IPS DF 4.7 (cell line): ENCODE results near the gene SPATC1L.
A peak's percentile ranks its signal among the peaks of the same experiment; 100 is the strongest.
"Not testable (repeated sequence)": the region's sequence is repeated elsewhere in the genome, so short reads cannot be mapped to it uniquely, and the experiment has no call there.

ENCODE experiments used
- DNase-seq: peaks from one replicate; pipeline ENCODE4 v3.0.0-alpha.2; 2013; ENCODE audit warnings: low spot score; ENCODE audit errors: extremely low read depth

The SPATC1L gene

DNA sequence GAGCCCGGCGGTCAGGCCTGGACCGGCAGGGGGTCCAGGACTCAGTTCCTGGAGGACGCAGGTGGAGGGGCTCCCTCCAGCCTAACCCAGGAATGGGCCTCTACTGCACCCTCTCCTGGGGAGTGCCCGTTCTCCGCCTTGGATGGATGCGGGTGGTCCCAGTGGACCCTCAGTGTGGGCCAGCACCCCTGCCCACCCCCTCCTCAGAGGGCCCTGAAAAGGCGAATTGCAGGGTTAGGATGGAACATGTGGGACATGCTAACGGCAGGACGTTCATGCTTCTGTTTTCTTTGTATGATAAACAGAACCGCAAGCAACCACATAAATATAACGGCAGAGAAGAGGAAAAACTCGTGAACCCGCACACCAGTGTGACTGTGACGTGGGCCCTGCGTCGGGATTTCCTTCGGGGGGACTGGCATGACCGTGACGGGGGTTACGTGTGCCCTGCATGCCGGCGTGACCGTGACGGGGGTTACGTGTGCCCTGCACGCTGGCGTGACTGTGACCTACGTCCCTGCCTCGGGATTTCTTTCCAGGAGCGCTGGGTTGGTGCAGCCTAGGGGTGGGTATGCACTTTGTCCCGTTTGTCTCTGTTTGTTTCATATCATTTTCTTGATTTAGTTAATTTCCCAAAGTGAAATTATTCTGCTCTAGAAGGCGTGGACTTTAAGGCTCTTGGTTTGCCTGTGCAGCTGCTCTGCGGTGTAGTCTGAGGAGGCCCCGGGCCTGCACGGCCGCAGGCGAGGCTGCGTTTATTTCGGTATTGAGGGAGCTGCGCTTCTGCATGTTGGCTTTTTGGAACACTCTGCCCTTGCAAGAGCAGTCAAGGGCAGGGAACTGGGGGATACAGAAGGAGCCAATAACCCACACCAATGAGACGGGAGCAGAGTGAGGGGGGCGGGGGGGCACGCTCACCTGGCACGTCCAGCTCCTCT, 32.0 kb downstream of the SPATC1L start:
- DNase-seq, result no peak

DNA sequence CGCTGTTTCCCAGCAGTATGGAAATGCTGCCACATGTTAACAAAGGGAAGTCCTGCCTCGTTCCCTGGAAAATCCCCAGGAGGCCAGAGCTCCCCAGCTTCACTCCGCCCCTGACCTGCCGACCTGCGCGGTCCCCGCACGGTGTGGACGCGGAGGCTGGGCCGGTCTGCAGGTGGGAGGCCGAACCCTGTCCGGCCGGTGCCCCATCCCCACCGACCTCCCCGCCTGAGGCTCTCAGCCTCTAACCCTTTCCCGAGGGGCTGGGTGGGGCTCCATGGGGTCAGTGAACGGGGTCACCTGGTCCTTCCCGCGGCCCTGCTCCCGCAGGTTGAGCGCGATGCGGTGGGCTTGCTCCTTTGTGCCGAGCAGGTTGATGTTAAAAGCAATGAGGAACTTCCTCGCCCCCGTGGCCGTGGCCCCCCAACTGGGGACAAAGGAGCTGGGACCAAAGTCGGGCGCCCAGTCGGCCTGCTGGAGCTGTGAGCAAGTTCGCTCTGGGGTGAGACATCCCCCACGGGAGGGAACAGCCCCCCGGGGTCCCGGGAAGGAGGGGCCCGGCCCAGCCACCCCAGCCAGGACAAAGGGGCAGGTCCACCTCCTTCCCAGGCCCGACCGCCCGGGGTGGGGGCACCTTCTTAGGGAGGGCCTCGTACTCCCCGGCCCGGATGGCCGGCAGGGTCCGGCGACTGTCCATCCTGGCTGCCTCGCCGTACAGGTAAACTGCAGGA, 32.8 kb downstream of the SPATC1L start:
- no peak for DNase-seq

GRCh38 chr21:46150491-46151121, 33.7 kb downstream of the SPATC1L start:
- DNase-seq, result no peak

DNA sequence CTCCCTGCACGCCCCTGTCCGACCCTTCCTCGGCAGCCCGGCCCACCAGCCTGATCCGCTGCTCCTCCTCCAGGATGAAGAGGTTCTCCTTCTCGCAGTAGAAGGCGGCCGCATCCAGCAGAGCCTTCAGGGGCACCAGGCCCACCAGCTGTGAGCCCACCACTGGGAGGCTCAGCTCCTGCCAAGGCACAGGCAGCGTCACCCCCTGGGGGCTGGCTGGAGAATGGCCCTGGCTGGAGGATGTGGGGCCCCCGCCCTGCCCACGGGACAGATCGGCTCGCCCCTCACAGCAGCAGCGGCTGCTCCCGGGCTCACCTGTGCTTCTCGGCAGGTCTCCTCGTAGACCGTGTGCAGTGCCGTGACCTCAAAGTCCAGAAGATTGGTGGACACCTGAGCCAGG, 34.2 kb downstream of the SPATC1L start:
- no peak for DNase-seq

DNA sequence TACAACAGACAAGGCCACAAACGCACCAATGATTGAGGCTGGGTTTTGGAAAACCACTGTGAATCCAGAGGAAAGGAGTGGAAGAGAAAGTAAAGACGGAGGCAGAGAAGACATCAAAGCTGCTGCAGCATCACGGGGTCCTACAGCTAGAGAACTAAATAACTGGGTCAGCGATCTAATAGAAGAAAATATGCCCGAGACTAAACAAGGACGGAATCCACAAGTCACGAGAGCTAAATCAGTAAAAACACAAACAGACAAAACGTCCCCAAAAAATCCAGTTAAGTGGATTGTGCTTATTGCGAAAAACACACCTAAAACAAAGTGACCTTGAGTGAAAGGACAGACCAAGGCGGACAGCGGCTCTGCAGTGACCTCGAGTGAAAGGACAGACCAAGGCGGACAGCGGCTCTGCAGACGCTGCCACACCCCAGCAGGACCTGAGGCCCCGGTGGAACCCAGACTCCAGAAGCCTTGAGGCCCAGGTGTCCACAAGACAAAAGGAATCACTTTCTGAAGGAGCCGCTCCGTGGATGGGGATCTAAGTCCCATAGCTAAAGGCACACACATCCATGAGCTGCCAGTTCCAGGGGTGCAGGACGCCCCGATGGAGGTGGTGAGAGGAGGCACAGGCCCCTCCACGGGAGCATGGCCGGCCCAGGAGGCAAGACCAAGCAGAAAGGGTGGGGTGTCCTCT, 34.9 kb downstream of the SPATC1L start:
- DNase-seq, result no peak

DNA sequence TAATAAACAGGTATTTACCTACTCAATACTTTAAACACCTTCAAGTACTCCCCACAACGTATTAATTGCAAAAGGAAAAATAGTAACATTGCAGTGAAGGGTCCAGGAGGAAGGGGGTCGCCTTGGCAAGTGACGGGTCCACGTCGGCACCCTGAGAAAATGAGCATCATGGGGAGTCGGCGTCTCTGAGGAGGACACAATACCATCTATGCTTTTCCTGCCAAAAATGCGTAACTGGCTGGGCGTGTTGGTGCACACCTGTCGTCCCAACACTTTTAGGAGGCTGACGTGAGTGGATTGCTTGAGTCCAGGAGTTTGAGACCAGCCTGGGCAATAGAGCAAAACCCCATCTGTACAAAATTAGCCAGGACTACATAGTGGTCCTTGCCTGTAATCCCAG, 36.2 kb downstream of the SPATC1L start:
- no peak for DNase-seq

DNA sequence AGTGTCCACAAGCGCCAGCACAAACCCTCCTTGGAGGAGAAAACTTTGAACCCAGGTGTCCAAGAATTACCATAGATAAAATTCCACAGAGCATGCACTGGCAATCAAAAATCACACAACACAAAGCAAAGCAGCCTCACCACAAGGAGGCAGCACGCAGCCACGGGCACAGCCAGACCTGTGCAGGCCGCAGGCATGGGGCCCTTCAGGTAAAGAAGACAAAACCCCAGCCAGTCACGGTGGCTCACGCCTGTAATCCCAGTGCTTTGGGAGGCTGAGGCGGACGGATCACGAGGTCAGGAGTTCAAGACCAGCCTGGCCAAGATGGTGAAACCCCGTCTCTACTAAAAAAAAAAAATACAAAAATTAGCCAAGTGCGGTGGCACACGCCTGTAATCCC, 36.8 kb downstream of the SPATC1L start:
- peak; percentile 36 for DNase-seq

DNA sequence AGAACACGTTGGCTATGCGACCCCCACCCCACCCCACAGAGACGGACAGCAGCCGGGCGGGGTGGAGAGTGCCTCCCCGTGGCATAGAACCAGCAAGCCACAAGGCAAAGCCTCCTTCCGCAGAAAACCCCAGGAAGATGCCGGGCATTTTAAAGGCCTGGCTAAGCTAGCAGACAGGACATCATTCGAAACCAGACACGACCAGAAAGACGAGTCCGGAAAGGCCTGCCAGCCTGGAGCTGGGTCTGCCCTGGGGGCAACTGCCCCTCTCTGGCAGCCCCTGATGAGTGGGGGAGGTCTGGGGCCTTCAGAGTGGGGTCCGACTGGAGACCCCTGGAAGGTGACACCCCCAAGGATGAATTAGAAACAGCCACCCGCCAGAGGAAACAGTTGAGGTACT, 37.4 kb downstream of the SPATC1L start:
- DNase-seq, result no peak

- DNase-seq, result no peak
These were observed 38.2 kb downstream of the SPATC1L start for GRCh38 chr21:46145840-46146691.

GRCh38 chr21:46145159-46145839, 39.0 kb downstream of the SPATC1L start:
- DNase-seq, result no peak

GRCh38 chr21:46144464-46145070, 39.7 kb downstream of the SPATC1L start:
- DNase-seq, result no peak

DNA sequence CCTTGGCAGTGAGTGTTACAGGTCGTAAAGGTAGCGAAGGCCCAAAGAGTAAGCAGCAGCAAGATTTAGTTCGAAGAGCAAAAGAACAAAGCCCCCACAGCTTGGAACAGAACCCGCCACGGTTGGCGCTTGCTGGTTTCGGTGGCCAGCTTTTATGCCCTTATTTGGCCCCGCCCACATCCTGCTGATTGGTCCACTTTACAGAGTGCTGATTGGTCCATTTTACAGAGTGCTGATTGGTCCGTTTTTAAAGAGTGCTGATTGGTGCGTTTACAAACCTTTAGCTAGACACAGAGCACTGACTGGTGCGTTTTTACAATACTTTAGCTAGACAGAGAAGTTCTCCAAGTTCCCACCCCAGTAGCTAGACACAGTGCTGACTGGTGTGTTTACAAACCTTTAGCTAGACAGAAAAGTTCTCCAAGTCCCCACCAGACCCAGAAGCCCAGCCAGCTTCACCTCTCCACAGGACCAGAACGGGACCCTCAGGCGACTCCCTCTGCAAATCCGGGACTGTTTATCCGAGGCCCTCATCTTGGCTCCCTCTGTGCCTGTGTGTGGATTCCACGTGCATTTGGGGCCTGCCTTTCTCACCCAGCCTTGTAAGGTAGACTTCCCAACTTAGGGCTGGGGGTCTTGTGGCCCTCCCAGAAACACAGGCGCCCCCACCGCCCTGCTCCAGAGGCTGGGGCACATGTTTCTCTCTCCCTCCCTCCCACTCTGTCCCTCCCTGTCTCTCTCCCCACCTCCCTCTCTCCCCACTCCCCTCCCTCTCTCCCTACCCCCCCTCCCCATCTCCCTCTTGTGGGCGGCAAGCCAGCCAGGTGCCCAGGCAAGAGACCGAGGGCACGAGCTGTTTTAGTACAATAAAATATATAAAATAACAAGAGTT, 41.4 kb downstream of the SPATC1L start:
- no peak for DNase-seq

- DNase-seq, result no peak
These were observed 42.3 kb downstream of the SPATC1L start for GRCh38 chr21:46141767-46142581.

DNA sequence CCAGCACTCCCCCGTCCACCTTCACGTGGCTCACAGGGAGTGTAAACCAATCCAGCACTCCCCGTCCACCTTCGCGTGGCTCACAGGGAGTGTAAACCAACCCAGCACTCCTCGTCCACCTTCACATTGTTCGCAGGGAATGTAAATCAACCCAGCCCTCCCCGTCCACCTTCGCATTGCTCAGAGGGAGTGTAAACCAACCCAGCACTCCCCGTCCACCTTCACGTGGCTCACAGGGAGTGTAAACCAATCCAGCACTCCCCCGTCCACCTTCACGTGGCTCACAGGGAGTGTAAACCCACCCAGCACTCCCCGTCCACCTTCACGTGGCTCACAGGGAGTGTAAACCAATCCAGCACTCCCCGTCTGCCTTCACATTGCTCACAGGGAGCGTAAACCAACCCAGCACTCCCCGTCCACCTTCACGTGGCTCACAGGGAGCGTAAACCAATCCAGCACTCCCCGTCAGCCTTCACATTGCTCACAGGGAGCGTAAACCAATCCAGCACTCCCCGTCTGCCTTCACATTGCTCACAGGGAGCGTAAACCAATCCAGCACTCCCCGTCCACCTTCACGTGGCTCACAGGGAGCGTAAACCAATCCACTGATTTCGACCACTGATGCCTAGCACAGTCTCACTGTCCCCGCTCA, 43.8 kb downstream of the SPATC1L start:
- DNase-seq, result not testable (repeated sequence)

GRCh38 chr21:46139686-46140085, 44.6 kb downstream of the SPATC1L start:
- DNase-seq, result no peak

GRCh38 chr21:46138383-46138970, 45.8 kb downstream of the SPATC1L start:
- DNase-seq, result no peak

GRCh38 chr21:46137908-46138307, 46.4 kb downstream of the SPATC1L start:
- DNase-seq, result no peak
